Measurements from ENCODE around the gene ELAVL1.

DNA sequence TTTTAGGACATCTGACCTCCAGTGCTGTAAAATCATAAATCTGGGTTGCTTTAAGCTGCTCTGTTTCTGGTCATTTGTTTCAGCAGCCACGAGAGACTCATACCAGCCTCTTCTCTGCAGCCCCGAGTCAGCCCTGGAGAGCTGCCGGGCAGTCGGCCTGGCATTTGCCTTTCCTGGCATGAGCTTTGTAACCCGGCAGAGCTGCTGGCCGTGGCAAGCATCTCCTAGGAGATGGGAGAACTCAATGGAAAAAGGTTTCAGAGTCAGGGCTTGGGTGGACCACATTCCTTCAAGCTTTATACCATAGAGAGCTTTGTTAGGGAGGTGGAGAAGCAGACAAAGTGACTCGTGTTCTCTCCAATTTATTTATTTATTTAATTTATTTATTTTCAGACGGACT is 25.5 kb upstream of the ELAVL1 start:
- TF ChIP-seq FOXK2 (IDR thresholded peaks at IDR 0.05) (no peak), TARDBP (IDR thresholded peaks at IDR 0.05) (no peak), L3MBTL2 (conservative IDR thresholded peaks at IDR 0.05) (no peak), BHLHE40 (IDR thresholded peaks at IDR 0.05; ENCODE audit: borderline replicate concordance) (no peak), NFRKB (IDR thresholded peaks at IDR 0.05) (no peak), SUZ12 (IDR thresholded peaks at IDR 0.05) (no peak), SP1 (IDR thresholded peaks at IDR 0.05) (no peak), FOXA1 (IDR thresholded peaks at IDR 0.05) (no peak), ARNT (IDR thresholded peaks at IDR 0.05) (no peak), FOXM1 (IDR thresholded peaks at IDR 0.05; ENCODE audit: borderline replicate concordance) (no peak)
- TF ChIP-seq, protein P1, sequence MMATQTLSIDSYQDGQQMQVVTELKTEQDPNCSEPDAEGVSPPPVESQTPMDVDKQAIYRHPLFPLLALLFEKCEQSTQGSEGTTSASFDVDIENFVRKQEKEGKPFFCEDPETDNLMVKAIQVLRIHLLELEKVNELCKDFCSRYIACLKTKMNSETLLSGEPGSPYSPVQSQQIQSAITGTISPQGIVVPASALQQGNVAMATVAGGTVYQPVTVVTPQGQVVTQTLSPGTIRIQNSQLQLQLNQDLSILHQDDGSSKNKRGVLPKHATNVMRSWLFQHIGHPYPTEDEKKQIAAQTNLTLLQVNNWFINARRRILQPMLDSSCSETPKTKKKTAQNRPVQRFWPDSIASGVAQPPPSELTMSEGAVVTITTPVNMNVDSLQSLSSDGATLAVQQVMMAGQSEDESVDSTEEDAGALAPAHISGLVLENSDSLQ (IDR thresholded peaks at IDR 0.05), result no peak

Measured in HEK293T (cell line).